ENCODE data around the gene RRM2. TPM values are rescaled to one million over a fixed set of nuclear protein-coding genes. Genes with fewer than 3 reads are reported as not detected.
"Not testable (repeated sequence)": the region's sequence is repeated elsewhere in the genome, so short reads cannot be mapped to it uniquely, and the experiment has no call there.

Gene RRM2
- total RNA-seq, 1 donor from 2014 or later = 21.2 TPM

- Mint-ChIP-seq H3K4me3 (ENCODE audit: unreplicated experiment) (no peak overlapping the region), H3K36me3 (ENCODE audit: unreplicated experiment) (peaks cover 9% of the 10 kb centered on the region), H3K9me3 (ENCODE audit: unreplicated experiment) (peaks cover 3% of the 10 kb centered on the region), H3K27ac (ENCODE audit: unreplicated experiment) (no peak overlapping the region), H3K4me1 (ENCODE audit: low read depth, unreplicated experiment) (peaks cover 9% of the 10 kb centered on the region), H3K27me3 (ENCODE audit: unreplicated experiment) (peaks cover 2% of the 10 kb centered on the region)
- no peak for TF ChIP-seq CTCF (IDR thresholded peaks at IDR 0.05; ENCODE audit: partially characterized antibody, unreplicated experiment)
- DNase-seq = no peak
Observed at GRCh38 chr2:10091182-10091888, 31.2 kb upstream of the RRM2 start.

DNA sequence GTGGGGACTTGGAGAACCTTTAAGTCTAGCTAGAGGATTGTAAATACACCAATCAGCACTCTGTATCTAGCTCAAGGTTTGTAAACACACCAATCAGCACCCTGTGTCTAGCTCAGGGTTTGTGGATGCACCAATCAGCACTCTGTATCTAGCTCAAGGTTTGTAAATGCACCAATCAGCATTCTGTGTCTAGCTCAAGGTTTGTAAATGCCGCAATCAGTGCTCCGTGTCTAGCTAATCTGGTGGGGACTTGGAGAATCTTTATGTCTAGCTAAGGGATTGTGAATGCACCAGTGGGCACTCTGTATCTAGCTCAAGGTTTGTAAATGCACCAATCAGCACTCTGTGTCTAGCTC, 30.7 kb upstream of the RRM2 start:
- not testable (repeated sequence) for H3K27ac Mint-ChIP-seq (ENCODE audit: unreplicated experiment); H3K4me1 Mint-ChIP-seq (ENCODE audit: low read depth, unreplicated experiment); H3K36me3 Mint-ChIP-seq (ENCODE audit: unreplicated experiment); H3K27me3 Mint-ChIP-seq (ENCODE audit: unreplicated experiment); DNase-seq; H3K9me3 Mint-ChIP-seq (ENCODE audit: unreplicated experiment); H3K4me3 Mint-ChIP-seq (ENCODE audit: unreplicated experiment)

GRCh38 chr2:10094271-10094814, 28.2 kb upstream of the RRM2 start:
- no peak overlapping the region for H3K4me3 Mint-ChIP-seq (ENCODE audit: unreplicated experiment)
- peak overlapping the region; percentile 13 for H3K27ac Mint-ChIP-seq (ENCODE audit: unreplicated experiment)
- H3K27me3 Mint-ChIP-seq (ENCODE audit: unreplicated experiment) = peaks cover 2% of the 10 kb centered on the region
- H3K36me3 Mint-ChIP-seq (ENCODE audit: unreplicated experiment) = peaks cover 9% of the 10 kb centered on the region
- TF ChIP-seq CTCF (IDR thresholded peaks at IDR 0.05; ENCODE audit: partially characterized antibody, unreplicated experiment) = no peak
- DNase-seq = peak; percentile 55
- peaks cover 3% of the 10 kb centered on the region for H3K9me3 Mint-ChIP-seq (ENCODE audit: unreplicated experiment)
- H3K4me1 Mint-ChIP-seq (ENCODE audit: low read depth, unreplicated experiment) = peaks cover 10% of the 10 kb centered on the region

- Mint-ChIP-seq H3K4me1 (ENCODE audit: low read depth, unreplicated experiment) (peaks cover 10% of the 10 kb centered on the region), H3K27me3 (ENCODE audit: unreplicated experiment) (peaks cover 2% of the 10 kb centered on the region), H3K9me3 (ENCODE audit: unreplicated experiment) (peaks cover 3% of the 10 kb centered on the region), H3K4me3 (ENCODE audit: unreplicated experiment) (no peak overlapping the region), H3K27ac (ENCODE audit: unreplicated experiment) (no peak overlapping the region), H3K36me3 (ENCODE audit: unreplicated experiment) (peaks cover 9% of the 10 kb centered on the region)
- no peak for DNase-seq
- no peak for TF ChIP-seq CTCF (IDR thresholded peaks at IDR 0.05; ENCODE audit: partially characterized antibody, unreplicated experiment)
Observed at GRCh38 chr2:10095175-10095574, 27.4 kb upstream of the RRM2 start.

GRCh38 chr2:10096641-10097040, 25.9 kb upstream of the RRM2 start:
- DNase-seq = no peak
- Mint-ChIP-seq H3K36me3 (ENCODE audit: unreplicated experiment) (peaks cover 9% of the 10 kb centered on the region), H3K27me3 (ENCODE audit: unreplicated experiment) (peaks cover 5% of the 10 kb centered on the region), H3K27ac (ENCODE audit: unreplicated experiment) (no peak overlapping the region), H3K4me3 (ENCODE audit: unreplicated experiment) (no peak overlapping the region), H3K4me1 (ENCODE audit: low read depth, unreplicated experiment) (peaks cover 10% of the 10 kb centered on the region), H3K9me3 (ENCODE audit: unreplicated experiment) (peaks cover 3% of the 10 kb centered on the region)
- no peak for TF ChIP-seq CTCF (IDR thresholded peaks at IDR 0.05; ENCODE audit: partially characterized antibody, unreplicated experiment)
